Astrocyte (in vitro differentiated cells and primary cell): ENCODE measurements around the gene TAAR5.

Experiments
- CTCF ChIP-seq: IDR thresholded peaks from 2 replicates; pipeline ENCODE4 v1.5.1; 2011; ENCODE audit warnings: low read depth, mild to moderate bottlenecking, inconsistent platforms, low read length, moderate library complexity; ENCODE audit not compliant: insufficient read depth
- EZH2 ChIP-seq: IDR thresholded peaks from 2 replicates; pipeline ENCODE4 v1.6.1; 2012; ENCODE audit warnings: mild to moderate bottlenecking, low read length, inconsistent platforms; ENCODE audit not compliant: insufficient read depth

- TF ChIP-seq CTCF (no peak), EZH2 (no peak)
Measured at GRCh38 chr6:132614554-132614953, 25.0 kb upstream of the TAAR5 start.
